Endodermal cell (in vitro differentiated cells): ENCODE data around the gene QSOX2. TPM values are rescaled to one million over a fixed set of nuclear protein-coding genes. Genes with fewer than 3 reads are reported as not detected.

Source experiments
- DNase-seq: peaks from one replicate; pipeline ENCODE4 v3.0.0-alpha.2; 2017
- H3K27ac ChIP-seq: 2 replicates; pipeline ENCODE4 v1.5.1; 2013; ENCODE audit warnings: mild to moderate bottlenecking, low read depth, low read length, moderate library complexity
- H3K27me3 ChIP-seq: 2 replicates; pipeline ENCODE4 v1.6.1; 2013; ENCODE audit warnings: mild to moderate bottlenecking, low read length, moderate library complexity; ENCODE audit not compliant: insufficient read depth, control insufficient read depth, poor library complexity, severe bottlenecking
- H3K36me3 ChIP-seq: 2 replicates; pipeline ENCODE4 v1.7.0; 2013; ENCODE audit warnings: mild to moderate bottlenecking, low read length, moderate library complexity; ENCODE audit not compliant: control insufficient read depth, insufficient read depth
- H3K4me1 ChIP-seq: one replicate; pipeline ENCODE4 v1.7.0; 2013; ENCODE audit warnings: low read length; ENCODE audit not compliant: control insufficient read depth, insufficient read depth
- H3K4me3 ChIP-seq: 2 replicates; pipeline ENCODE4 v1.5.1; 2013; ENCODE audit warnings: mild to moderate bottlenecking, low read length, moderate library complexity
- H3K9ac ChIP-seq: 2 replicates; pipeline ENCODE4 v1.6.1; 2013; ENCODE audit warnings: mild to moderate bottlenecking, low read length, moderate library complexity; ENCODE audit not compliant: poor library complexity, severe bottlenecking; ENCODE audit errors: extremely low read depth
- H3K9me3 ChIP-seq: 2 replicates; pipeline ENCODE4 v1.6.1; 2013; ENCODE audit warnings: mild to moderate bottlenecking, low read length, moderate library complexity; ENCODE audit not compliant: control insufficient read depth
- H3K27ac Mint-ChIP-seq: 2 replicates; pipeline ENCODE4 v1.8.0; 2020; ENCODE audit warnings: mixed read lengths
- H3K27me3 Mint-ChIP-seq: 2 replicates; pipeline ENCODE4 v1.8.0; 2021; ENCODE audit warnings: mild to moderate bottlenecking, mixed read lengths; ENCODE audit not compliant: insufficient read depth
- H3K36me3 Mint-ChIP-seq: 2 replicates; pipeline ENCODE4 v1.8.0; 2020; ENCODE audit warnings: low read depth, mixed read lengths
- H3K4me1 Mint-ChIP-seq: 2 replicates; pipeline ENCODE4 v1.8.0; 2020; ENCODE audit warnings: mixed read lengths
- H3K4me3 Mint-ChIP-seq: 2 replicates; pipeline ENCODE4 v1.8.0; 2020; ENCODE audit warnings: mild to moderate bottlenecking, moderate library complexity, mixed read lengths
- H3K9me3 Mint-ChIP-seq: 2 replicates; pipeline ENCODE4 v1.8.0; 2020; ENCODE audit warnings: mild to moderate bottlenecking, mixed read lengths
- WGBS, 2 experiments: methylation state at CpG; one replicate each; pipeline versions ENCODE4 v1.1.5 to v1.1.7; 2013; ENCODE audit warnings: missing lambda C conversion rate in 2 of 2, mixed read lengths in 1 of 2; ENCODE audit not compliant: insufficient coverage in 1 of 2, insufficient read length in 1 of 2; 5-methylcytosine and 5-hydroxymethylcytosine counted together
- total RNA-seq, 2 donors: library from RNA; stranded (reverse); fragmentation: NEBNext Ultra II Directional in 1 of 2; extraction: Animal tissue kit (Norgen Biotek cat#: 25700) in 1 of 2; gene quantifications; 2 replicates in 1 of 2; 3 replicates in 1 of 2; pipeline ENCODE4 v1.2.1, GENCODE V29; 2021
- TF ChIP-seq, protein P1 (sequence below): fragments of 200-600 bp; sonication (generic); conservative IDR thresholded peaks from 2 replicates; pipeline ENCODE4 v1.5.0; 2021; ENCODE audit warnings: antibody characterized with exemption, mild to moderate bottlenecking

The QSOX2 gene
- total RNA-seq, 2 donors from 2014 or later: 22.0 to 26.3 TPM

DNA sequence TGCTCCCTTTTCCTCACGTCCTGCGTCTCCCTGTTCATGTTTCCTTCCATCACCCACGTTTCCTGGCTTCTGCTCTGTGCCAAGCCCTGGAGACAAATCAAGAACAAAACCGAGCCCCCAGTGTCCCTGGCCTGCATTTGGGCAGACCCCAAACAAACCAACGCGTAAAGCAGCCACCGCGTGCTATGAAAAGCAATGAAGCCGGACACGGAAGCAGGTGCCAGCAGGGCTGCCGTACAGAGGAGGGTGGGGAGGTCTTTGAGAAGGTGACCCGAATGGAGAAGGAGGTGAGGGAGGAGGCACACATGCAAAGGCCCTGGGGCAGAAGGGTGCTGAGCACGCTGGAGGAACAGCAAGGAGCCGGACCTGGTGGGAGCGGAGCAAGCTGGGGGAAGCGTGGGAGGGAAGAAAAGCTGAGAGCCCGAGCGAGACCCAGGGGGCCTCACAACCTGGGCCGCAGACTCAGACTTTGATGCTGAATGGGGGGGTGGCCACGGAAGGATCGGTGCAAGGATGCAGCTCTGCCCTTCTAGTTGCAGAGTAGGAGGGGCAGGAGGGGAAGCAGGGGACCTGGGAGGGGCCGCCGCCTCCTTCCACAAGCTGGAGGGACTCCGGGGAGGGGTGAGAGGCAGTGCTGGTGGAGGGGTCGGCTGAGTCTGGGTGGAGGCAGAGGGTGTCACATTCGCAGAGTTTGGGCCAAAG is 1.4 kb upstream of the QSOX2 start:
- no peaks in the 10 kb centered on the region for H3K36me3 ChIP-seq
- H3K9ac ChIP-seq: no peak overlapping the region
- H3K36me3 Mint-ChIP-seq: no peaks in the 10 kb centered on the region
- no peak overlapping the region for H3K27ac Mint-ChIP-seq
- no peak overlapping the region for H3K4me3 ChIP-seq
- H3K27ac ChIP-seq: no peak overlapping the region
- WGBS, 2 experiments: 87 to 89% methylated on average over 20 to 26 of the region's 26 CpGs
- peaks cover 10% of the 10 kb centered on the region for H3K27me3 Mint-ChIP-seq
- no peaks in the 10 kb centered on the region for H3K9me3 Mint-ChIP-seq
- H3K4me1 Mint-ChIP-seq: peaks cover 17% of the 10 kb centered on the region
- H3K4me1 ChIP-seq: peaks cover 7% of the 10 kb centered on the region
- no peaks in the 10 kb centered on the region for H3K27me3 ChIP-seq
- no peak overlapping the region for H3K4me3 Mint-ChIP-seq
- TF ChIP-seq, protein P1, sequence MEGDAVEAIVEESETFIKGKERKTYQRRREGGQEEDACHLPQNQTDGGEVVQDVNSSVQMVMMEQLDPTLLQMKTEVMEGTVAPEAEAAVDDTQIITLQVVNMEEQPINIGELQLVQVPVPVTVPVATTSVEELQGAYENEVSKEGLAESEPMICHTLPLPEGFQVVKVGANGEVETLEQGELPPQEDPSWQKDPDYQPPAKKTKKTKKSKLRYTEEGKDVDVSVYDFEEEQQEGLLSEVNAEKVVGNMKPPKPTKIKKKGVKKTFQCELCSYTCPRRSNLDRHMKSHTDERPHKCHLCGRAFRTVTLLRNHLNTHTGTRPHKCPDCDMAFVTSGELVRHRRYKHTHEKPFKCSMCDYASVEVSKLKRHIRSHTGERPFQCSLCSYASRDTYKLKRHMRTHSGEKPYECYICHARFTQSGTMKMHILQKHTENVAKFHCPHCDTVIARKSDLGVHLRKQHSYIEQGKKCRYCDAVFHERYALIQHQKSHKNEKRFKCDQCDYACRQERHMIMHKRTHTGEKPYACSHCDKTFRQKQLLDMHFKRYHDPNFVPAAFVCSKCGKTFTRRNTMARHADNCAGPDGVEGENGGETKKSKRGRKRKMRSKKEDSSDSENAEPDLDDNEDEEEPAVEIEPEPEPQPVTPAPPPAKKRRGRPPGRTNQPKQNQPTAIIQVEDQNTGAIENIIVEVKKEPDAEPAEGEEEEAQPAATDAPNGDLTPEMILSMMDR: no peak
- no peak for DNase-seq
- H3K9me3 ChIP-seq: no peaks in the 10 kb centered on the region

DNA sequence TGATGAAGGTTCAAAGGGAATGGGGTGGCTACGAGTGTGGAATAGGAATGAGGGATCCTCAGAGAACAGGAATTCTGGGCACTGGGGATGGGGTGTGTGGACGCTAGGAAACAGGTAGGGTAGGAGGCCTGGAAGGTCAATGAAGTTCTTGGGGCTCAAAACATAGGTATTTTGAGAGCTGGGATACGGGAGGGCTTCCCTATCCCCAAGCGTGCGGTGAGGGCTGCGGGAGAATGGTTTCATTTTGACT is 718 bp downstream of the QSOX2 start:
- Mint-ChIP-seq H3K9me3 (no peaks in the 10 kb centered on the region), H3K36me3 (no peaks in the 10 kb centered on the region), H3K4me1 (peaks cover 17% of the 10 kb centered on the region), H3K27ac (peak overlapping the region; percentile 90), H3K4me3 (peak overlapping the region; percentile 78), H3K27me3 (peaks cover 10% of the 10 kb centered on the region)
- Histone ChIP-seq H3K27me3 (no peaks in the 10 kb centered on the region), H3K9me3 (no peaks in the 10 kb centered on the region), H3K9ac (no peak overlapping the region), H3K36me3 (no peaks in the 10 kb centered on the region), H3K4me1 (peaks cover 7% of the 10 kb centered on the region), H3K4me3 (peak overlapping the region; percentile 87), H3K27ac (no peak overlapping the region)
- DNase-seq: no peak
- WGBS, 2 experiments: 6 to 13% methylated on average over 3 to 6 of the region's 6 CpGs
- TF ChIP-seq, protein P1: no peak

GRCh38 chr9:136244122-136244968 is 1.3 kb downstream of the QSOX2 start:
- H3K27ac Mint-ChIP-seq: peak overlapping the region; percentile 90
- Histone ChIP-seq H3K36me3 (no peaks in the 10 kb centered on the region), H3K4me1 (peaks cover 7% of the 10 kb centered on the region), H3K27ac (no peak overlapping the region), H3K4me3 (peak overlapping the region; percentile 87), H3K9ac (no peak overlapping the region), H3K27me3 (no peaks in the 10 kb centered on the region), H3K9me3 (no peaks in the 10 kb centered on the region)
- DNase-seq: no peak
- H3K9me3 Mint-ChIP-seq: no peaks in the 10 kb centered on the region
- peaks cover 17% of the 10 kb centered on the region for H3K4me1 Mint-ChIP-seq
- peaks cover 10% of the 10 kb centered on the region for H3K27me3 Mint-ChIP-seq
- WGBS, 2 experiments: 42% methylated on average over 11 of the region's 11 CpGs
- TF ChIP-seq, protein P1: no peak
- no peaks in the 10 kb centered on the region for H3K36me3 Mint-ChIP-seq
- peak overlapping the region; percentile 78 for H3K4me3 Mint-ChIP-seq
